RPMI8226 (cell line): Measurements from ENCODE around the gene IGF2BP3.

Experiments used
- DNase-seq: peaks from one replicate; pipeline ENCODE4 v3.0.0-alpha.2; 2015

IGF2BP3 gene

DNA sequence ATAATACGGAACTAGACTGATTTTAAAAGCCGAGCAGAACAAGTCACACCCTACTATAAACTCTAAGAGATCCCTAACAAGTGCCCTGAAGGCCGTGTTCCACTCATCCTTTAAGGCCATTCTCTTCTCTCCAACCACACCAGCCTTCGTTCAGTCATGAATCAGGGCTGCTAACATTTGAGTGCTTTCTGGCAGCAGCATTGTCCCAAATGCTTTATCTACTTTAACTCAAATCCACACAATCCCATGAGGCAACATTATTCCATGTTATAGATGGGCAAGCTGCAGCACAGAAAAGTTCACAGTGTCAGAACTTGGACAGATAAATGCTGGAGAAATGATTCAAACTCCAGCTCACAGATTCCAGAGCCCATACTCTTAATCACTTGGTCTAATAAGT is 97.7 kb downstream of the IGF2BP3 start:
- no peak for DNase-seq

DNA sequence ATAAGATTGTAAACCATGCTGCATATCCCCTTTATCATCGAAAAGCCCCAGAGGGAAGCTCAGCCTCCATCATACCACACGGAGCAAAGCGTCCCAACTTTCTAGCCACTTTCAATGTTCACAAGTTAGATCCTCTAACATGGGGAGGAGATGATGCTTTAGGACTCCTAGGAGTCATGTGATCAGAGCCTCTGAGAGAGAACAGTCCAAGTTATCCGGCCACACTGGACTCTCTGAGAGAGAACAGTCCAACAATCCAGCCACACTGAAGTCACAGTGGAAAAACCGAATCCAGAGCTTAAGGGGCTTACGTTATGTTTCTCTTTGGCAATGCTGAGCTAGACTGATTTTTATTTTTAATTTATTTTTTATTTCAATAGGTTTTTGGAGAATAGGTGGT is 98.6 kb downstream of the IGF2BP3 start:
- no peak for DNase-seq

DNA sequence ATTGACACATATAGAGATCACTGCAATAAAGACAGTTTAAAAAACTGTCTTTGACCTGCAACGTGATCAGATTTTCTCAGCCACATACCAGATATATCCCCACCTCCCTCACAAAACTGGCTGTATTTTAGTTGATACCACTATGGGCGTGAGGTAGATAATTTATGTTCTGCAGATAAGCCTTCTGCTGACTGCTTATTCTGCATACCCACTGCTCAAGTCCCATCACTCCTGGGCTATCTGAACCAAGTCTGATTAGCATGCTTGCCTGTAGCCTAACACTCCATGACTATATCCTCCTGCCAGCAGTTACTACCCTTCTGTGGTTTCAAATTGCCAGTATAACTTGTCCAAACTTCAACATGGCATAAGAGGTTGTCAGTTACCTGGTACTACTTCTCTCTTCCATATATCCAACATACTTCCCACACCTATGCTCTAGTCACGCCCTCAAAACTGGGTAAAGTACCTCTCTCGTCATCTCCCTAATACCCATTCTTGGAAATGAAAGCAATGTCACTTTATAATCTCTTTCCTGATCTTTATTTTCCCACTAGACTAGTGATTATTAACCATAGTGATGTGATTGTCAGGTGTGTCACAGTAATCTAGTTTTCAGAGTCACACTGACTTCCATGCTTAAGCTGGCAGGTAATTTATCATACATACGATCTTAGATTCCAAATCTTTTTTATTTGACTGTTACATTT is 100.4 kb downstream of the IGF2BP3 start:
- DNase-seq: no peak

DNA sequence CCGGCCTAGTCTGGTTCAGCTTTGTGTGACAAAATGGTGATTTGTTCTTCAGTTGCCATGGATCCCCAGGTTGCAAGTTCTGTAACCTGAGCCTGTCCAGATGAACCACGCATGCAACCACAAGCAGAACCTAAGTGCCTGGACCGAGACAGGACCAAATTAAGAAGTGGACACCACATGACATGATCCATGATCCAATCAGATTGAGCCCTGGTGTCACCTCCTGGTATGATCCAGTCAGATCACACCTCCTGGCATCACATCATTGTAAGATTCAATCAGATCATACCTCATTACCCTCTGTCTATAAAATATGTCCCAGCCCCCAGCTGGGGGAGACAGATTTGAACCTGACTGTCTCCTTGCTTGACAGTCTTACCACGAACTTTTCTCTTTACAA is 101.2 kb downstream of the IGF2BP3 start:
- DNase-seq: no peak

DNA sequence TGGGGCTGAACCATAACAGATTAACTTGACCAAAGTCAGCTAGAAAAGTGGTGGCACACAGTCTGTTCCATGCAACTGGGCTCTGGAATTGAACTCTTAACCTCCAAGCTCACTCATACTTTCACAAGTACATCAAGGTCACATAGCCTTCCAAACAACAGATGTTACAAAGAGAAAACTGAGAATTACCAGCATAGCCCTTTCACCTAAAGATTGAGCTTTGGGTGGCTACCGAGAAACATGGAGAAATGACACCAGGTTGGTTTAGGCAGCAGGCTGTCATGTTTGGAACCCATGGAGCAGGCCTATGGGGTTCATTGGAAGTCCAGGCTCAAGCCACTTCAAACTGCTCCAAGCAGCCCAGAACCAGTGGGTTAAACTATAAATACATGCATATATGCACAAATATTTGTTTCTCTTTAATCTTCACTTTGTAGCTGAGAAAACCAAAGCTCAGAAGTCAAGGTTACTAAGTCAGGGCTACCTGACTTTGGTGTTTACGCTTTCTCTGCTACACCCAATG is 112.1 kb downstream of the IGF2BP3 start:
- DNase-seq: no peak

DNA sequence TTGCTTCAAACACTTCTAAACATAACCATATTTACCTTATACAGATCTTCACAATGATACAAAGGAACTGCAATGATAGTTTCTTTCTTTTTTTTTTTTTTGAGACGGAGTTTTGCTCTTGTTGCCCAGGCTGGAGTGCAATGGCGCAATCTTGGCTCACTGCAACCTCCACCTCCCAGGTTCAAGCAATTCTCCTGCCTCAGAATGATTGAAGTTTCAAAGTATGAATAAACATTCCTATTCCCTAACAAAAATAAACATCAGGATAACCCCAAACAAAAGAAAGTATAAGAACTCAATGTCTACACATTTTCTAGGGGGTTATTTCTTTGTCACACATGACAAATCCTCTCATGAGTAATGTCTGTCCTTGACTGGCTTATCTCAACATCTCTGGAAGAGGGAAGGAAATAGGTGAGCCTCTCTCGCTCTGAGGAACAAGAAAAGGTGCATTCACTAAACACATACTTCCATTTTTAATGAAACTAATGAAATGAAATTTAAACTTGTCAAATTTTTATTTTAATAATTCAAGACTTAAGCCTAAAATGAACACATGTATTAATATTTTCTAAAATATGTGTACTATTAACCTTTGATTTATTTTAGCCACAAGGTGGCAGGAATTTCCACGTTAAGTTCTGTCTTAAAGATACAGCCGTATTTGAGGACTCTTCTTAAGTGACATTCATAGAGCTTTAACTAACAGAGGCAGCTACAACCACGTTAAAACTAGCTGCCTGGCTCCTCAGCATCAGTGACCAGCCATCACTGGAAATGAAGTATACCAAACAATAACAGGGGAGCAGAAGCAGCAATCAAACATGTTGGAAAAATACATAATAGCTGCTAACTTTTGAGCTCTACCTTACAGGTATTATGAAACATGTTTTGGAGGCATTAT is 112.8 kb downstream of the IGF2BP3 start:
- DNase-seq: peak; percentile 37

DNA sequence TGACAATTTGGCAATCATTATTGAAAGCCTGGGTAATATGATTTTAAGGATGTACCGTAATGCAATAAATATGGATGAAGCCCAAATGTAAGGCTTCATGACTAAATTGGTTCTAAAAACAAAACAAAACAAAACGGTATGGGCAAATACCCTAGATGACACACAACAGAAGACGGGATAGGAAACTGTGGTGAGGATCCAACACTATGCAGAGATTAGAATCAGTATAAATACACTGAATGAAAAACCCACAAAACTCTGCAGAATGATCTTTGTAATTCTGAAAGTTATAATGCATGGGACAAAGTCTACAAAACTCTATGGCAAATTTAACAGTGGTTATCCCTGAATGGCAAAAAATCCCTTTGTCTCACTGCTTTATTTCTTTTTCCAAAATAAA is 113.6 kb downstream of the IGF2BP3 start:
- no peak for DNase-seq

DNA sequence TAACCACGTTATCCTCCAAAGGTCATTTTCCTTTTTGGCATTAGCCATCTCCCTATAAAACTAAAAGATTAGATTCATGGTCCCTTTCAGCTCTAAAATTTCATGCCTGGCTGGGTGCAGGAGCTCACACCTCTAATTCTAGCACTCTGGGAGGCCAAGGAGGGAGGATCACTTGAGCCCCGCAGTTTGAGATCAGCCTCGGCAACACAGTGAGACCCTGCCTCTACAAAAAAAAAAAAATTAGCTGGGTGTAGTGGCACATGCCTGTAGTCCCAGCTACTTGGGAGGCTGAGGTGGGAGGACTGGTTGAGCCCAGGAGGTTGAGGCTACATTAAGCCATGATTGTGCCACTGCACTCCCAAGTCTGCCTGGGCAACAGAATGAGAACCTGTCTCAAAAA is 114.1 kb downstream of the IGF2BP3 start:
- no peak for DNase-seq

DNA sequence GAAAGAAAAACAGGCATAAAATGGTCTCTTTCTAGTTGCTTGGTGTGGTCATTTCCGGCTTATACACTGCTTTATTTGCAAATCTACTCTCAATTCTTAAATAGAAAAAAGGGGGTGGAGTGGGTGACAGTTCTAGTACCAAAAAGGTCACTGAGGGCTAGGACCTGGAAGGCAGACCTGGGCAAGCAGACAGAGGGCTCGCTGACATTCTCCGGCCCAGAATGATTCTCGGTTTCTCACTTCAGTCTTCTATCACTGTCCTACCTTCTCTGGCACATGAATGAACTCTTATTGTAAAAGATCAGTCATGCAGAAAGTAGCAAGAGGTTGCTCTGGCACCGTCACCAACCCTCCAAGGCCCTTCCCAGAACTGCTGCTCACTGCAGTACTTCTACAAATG is 117.1 kb downstream of the IGF2BP3 start:
- DNase-seq: no peak

DNA sequence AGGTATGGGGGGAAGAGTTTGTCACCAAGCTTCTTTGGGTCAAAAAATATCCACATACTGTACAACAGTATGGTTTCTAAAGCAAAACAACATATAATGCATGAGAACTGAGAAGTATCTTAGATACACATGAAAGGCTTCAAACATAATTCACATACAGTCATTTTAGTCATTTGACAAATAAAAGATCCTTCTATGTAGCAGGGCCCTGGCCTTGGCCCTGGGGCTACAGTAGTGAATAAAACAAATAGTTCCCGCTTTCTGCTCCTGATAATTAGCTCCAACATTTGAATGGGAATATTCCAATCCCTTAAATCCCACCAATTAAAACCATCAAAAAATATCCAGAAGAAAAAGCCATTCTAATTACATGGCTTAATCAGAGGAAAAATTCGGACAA is 119.8 kb downstream of the IGF2BP3 start:
- no peak for DNase-seq

DNA sequence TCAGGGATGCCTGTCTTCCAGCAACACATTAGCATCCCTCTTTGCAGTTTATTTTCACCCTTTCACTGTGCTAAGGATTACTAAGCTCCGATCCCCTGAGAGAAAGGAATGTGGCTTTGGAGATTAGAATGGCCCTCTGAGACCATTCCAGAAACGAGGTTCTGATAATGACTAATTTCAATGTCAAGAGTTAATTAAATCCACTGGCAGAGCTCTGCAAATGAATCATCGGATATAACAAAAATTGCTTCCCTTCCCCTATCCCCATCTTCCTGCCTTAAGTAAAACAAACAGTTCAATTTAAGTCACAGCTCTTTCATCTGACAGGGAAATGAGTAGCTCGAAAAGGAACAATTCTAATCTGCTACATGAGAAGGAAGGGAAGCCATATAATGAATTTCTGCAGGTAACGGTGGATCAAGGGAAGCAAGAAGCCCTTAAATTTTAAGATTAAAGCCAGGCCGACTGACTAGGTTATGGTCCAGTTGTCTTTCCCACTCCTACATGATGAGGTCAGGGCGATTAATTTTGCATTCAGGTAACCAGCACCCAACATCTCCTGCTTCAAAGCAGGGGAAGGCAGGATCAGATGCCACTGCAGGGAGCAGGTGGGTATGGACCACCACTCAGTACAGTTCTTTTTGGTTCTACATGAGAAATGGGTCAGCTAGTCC is 120.7 kb downstream of the IGF2BP3 start:
- no peak for DNase-seq

DNA sequence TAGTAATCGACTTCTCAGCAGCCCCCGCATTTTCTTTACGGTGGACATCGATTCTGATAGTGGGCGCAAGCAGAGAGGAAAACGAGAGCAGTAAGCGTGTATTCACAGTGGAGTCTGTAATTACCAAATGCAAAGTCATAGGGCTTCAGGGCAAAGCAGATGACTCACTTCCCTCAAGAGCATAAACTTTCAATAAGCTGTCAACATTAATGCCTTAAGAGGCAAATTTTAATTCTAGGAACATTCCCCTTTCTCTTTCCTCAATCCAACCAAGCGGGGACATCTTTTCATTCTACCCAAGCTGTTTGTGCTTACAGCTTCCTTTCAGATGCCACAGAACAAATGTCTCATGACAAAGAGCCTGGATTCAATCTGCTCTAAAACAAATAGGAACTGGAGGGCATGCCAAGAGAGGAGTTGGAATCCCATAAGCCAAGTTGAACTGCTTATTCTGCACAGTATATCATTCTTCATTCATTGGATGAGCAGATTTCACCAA is 122.6 kb downstream of the IGF2BP3 start:
- DNase-seq: no peak

DNA sequence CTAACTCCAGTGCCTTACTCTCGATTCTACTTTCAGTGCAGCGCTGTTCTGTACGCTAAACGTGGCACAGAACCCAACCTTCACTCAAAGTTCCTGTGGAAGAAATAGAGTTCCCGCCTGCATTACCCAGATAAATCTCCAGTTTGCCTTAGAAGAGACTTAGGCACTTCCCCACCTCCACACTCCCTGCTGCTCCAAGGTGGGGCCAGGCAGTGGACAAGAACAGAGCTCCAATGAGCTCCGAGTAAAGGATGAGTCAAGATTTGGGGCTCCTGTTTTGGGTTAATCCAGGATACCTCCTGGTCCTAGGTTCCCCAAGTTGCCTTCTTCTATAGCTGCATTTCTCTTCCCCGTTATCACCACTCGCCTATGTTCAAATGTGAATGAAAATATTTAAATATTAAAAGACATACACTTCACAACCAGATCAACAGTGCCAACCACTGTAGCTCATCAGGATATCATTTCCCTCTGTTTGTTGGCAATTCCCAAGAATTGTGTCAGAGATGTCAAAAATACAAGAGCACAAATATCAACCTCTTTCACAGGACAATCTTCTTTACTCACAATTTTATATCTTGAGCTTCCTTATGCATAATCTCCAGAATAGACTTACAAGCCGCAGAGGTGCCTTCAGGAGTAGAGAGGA is 123.1 kb downstream of the IGF2BP3 start:
- DNase-seq: no peak

DNA sequence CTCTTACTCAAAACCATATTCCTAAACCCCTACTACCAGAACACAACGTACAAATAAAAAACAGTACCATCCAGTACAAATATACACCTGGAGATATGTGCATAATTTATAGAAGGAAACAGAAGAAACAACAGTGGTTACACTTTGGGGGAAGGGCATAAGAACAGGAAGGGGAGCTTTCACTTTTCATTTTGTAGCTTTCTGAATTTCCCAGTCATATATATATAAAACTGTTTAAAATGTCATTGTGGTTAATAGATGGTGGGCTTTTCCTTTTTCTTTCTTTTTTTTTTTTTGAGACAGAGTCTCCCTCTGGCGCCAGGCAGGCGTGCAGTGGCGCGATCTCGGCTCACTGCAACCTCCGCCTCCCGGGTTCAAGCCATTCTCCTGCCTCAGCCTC is 124.0 kb downstream of the IGF2BP3 start:
- DNase-seq: no peak

DNA sequence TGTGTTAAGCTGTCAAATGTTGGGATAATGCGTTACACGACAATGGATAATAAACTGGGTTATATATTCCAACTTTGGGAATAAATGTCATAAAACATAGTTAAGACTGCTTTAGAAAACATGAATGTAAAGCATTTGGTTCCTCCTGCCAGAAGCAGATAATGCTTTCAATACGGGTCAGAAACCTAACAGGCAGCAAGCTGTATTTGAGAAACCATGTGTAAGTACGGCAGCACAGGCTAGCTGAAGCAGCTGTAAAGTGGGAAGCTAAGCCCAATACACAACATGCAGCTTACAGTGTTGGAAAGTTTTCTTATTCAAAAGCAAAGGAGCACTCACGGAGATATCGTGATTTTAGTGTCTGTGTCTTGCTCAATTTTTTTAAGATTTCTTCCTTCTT is 124.7 kb downstream of the IGF2BP3 start:
- no peak for DNase-seq

DNA sequence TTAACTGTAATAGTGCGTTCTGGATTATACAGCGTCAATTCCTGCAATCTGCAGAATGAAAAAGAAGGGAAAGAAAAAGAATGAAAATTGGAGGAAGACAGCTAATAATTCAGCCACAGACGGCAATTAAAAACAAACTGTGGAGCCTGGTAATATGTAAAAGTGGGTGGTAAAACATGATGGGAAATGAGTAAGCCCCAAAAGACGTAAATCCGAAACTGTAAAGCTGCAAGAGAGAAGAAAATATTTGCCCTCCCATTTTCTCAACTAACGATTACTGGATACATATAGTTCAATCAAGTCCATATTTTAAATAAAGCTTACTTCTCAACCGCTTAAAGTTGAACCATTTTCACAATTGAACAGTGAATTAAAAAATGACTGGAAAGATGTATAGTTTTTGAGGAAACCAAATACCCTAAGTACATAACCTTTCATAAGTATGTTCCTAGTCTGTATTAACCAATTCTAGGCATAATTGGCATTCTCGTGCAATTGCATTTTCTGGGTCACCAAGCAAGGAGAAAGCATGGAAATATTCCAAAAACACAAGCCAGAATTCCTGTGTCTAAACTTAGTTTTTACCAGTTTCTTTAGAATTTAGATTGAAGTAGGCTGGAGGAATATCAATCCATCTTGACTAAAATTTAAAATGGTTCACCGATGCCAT is 126.3 kb downstream of the IGF2BP3 start:
- no peak for DNase-seq

DNA sequence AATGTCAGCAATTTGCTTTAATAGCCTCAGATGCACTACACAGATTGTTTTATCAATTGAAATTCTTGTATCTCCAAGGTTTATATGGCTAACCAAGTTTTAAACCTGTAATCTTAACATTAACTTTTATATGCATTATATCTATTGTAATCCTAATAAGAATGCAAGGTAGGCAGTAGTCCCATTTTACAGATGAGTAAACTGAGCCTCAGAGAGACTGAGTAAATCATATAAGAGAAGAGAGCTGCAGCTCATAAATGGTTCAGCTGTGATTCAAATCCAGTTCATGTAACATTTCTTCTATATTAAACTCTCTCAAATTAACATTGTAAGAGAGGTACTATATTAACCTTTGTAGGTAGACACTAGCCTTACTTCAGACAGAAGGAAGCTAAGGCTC is 127.2 kb downstream of the IGF2BP3 start:
- DNase-seq: no peak

DNA sequence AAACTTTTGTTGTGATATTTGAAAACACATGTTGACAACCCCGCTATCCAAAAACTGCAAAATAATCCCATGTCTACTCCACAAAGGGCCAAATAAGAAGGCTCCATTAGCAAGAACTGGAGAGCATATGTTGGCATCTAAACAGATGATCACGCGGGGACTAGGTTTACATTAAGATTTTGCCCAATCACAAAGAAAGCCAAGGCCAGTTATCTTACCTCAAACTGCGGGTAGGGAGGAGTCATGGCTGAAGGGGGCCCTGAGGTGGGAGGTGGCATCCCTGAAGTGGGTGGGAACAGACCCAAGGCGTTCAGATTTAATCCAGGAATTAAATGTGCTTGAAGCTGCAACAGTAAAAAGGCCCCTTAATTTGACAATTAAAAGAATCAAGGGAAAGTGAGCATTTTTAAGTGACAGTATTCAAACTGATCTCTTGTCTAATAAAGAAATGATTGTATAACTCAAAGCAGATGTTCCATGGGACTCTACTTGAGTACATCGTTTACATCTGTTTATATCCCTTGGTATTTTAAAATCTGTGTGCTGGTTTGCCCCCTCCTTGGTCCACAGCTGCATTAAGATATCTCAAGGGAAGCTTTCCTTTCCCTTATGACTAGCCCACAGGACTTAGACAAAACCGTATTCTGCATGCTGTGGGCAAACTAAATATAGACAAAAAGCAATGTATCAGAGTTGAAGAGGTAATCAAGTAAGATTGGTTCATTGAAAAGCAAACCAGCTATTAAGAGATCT is 128.3 kb downstream of the IGF2BP3 start:
- no peak for DNase-seq

DNA sequence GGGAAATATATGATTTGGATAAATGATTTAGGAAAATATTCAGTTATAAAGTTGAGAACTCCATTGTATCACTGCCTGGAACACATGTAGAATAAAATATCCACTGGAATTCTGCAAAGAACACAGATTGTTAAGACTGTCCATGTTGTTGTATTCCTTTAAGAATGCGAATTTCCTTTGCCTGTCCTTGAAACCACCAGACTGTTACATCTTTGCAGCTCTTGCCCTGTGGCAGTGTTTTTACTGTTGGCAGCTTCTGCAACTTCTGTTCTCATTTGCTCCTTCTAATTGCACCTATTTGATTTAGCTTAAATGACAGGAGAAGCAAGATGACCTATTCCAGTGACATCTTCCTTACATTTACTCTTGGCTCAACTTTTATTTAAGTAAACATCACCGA is 131.4 kb downstream of the IGF2BP3 start:
- no peak for DNase-seq

DNA sequence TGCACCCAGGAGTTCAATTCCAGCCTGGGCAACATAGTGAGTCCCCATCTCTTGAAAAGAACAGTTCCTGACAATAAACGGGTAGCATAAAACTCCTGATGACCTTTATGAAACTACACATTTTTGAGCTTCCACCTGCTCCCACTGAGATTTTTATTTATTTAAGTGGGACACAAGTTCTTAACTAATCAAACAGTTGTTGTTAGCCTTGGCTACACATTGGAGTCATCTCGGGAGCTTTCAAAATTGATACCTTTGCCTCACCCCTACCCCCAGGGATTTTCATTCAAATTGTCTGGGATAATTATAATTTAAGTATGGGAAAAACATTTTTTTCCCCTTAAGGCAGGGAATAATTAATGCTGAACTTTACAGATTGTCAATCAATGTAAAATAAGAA is 131.9 kb downstream of the IGF2BP3 start:
- DNase-seq: no peak

DNA sequence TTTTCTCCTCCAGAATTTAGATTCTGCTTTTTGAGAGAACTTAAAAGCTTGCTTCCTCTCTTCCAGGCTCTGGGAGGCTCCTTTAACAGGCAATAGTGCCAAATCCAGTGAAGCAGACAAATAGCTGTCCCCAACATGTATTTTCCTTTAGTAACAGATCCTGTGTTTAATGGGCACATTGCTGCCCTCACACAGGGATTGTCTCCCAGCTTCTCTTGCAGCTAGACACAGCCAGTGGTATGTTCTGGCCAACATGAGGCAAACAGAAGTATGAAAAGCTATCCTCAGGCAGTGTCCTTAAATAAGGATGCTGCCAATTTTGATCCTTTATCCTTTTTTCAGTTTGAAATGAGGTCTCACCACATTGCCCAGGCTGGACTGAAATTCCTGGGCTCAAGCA is 132.9 kb downstream of the IGF2BP3 start:
- DNase-seq: no peak
